GM20000 (cell line): ENCODE results near the gene ZNF679.
"Not testable (repeated sequence)": the region's sequence is repeated elsewhere in the genome, so short reads cannot be mapped to it uniquely, and the experiment has no call there.

Source experiments
- DNase-seq: peaks from one replicate; pipeline ENCODE4 v3.0.0; 2012; ENCODE audit warnings: low spot score
- CTCF ChIP-seq: IDR thresholded peaks from 2 replicates; pipeline ENCODE4 v1.5.1; 2012; ENCODE audit warnings: mild to moderate bottlenecking, control low read depth; ENCODE audit errors: extremely low read depth, missing control alignments

ZNF679 gene

GRCh38 chr7:64228174-64228573 is at the start of gene ZNF679:
Gene ZNF679 (plus strand): TSS chr7:64228474. CDS start chr7:64249118, 20,644 bp downstream.
- not testable (repeated sequence) for DNase-seq

- TF ChIP-seq CTCF = no peak
- DNase-seq = no peak
Measured at GRCh38 chr7:64180989-64181388, 47.3 kb upstream of the ZNF679 start.

GRCh38 chr7:64181586-64181985 is 46.7 kb upstream of the ZNF679 start:
- no peak for DNase-seq
- no peak for TF ChIP-seq CTCF

GRCh38 chr7:64182036-64182790 is 46.1 kb upstream of the ZNF679 start:
- DNase-seq = no peak
- no peak for TF ChIP-seq CTCF

- no peak for TF ChIP-seq CTCF
Measured at GRCh38 chr7:64183126-64183742, 45.0 kb upstream of the ZNF679 start.

GRCh38 chr7:64183827-64184372 is 44.4 kb upstream of the ZNF679 start:
- no peak for DNase-seq
- no peak for TF ChIP-seq CTCF

More at GRCh38 chr7:64183126-64183742, 45.0 kb upstream of the ZNF679 start:
- DNase-seq = no peak

- no peak for TF ChIP-seq CTCF
- DNase-seq = no peak
Measured at GRCh38 chr7:64184376-64184775, 43.9 kb upstream of the ZNF679 start.
